HEK293 (cell line): ENCODE results near the gene AK5.

Experiments
- ZNF10 ChIP-seq: fragments of 450-650 bp; formaldehyde crosslinking; IDR thresholded peaks from 2 replicates; pipeline ENCODE4 v1.5.1; 2017; ENCODE audit warnings: missing biosample characterization, missing genetic modification characterization
- ZNF19 ChIP-seq: fragments of 450-650 bp; formaldehyde crosslinking; IDR thresholded peaks from 2 replicates; pipeline ENCODE4; 2016; ENCODE audit warnings: missing biosample characterization, missing genetic modification characterization, low read depth
- ZNF548 ChIP-seq: fragments of 450-650 bp; formaldehyde crosslinking; IDR thresholded peaks from 2 replicates; pipeline ENCODE4 v1.5.1; 2016; ENCODE audit warnings: missing biosample characterization, missing genetic modification characterization

DNA sequence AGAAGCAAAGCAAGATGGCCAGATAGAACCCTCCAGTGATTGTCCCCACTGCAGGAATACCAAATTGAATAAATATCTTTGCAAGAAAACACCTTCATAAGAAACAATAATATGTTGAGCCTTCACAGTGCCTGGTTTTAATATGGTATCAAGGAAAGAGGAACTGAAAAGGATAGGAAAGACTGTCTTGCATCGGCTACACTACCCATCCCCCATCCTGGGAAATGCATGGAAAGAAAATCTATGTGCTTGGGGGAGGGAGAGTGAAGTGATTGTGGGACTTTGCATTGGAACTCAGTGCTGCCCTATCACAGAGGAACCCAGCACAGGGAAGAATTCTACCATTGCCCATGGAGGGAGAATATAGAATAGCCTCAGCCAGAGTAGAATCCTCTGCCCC is 28.6 kb upstream of the AK5 start:
- TF ChIP-seq ZNF548 (tag by site-specific recombination) (no peak), ZNF10 (tag by site-specific recombination) (no peak), ZNF19 (tag by site-specific recombination) (no peak)
